HG03045 (cell line): Measurements from ENCODE around the gene KLHL29.

Experiments used
- ATAC-seq: cut with Tn5 transposase; IDR thresholded peaks from one replicate; pipeline ENCODE4 v1.9.1; 2021; ENCODE audit warnings: mild to moderate bottlenecking, moderate library complexity; ENCODE audit not compliant: unreplicated experiment

KLHL29 gene

GRCh38 chr2:23687214-23687613 lies 302.2 kb downstream of the KLHL29 start:
- ATAC-seq, result no peak

GRCh38 chr2:23687713-23688112 lies 302.7 kb downstream of the KLHL29 start:
- no peak for ATAC-seq

DNA sequence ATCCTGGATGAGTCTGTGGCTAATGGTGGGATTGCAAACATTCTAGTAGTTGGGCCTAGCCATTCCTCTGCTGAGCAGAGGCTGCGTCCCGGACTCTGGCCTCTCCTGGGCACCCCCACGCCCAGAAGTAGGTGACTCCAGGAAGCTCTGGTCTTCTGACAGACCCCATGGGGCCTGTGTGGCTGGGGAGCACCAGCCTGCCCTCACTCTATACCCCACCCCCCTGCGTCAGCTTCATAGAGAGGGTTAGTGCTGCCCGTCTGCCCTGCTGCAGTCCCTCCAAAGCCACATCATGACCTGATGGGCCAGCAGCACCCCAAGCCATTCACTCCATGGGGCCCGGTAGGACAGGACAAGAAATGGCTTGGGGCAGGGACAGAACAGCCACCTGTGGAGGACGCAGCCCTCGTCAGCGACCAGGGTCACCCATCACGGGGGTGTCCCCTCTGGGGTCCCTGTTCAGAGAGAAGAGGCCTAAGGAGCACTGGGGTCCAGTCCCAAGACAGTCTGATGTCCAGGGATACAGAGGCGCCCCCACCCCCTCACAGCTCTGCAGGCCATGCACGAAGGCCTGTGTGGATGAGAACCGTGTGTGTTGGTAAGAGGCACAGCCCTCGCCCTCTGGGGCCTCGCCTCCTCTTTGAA lies 303.6 kb downstream of the KLHL29 start:
- no peak for ATAC-seq

DNA sequence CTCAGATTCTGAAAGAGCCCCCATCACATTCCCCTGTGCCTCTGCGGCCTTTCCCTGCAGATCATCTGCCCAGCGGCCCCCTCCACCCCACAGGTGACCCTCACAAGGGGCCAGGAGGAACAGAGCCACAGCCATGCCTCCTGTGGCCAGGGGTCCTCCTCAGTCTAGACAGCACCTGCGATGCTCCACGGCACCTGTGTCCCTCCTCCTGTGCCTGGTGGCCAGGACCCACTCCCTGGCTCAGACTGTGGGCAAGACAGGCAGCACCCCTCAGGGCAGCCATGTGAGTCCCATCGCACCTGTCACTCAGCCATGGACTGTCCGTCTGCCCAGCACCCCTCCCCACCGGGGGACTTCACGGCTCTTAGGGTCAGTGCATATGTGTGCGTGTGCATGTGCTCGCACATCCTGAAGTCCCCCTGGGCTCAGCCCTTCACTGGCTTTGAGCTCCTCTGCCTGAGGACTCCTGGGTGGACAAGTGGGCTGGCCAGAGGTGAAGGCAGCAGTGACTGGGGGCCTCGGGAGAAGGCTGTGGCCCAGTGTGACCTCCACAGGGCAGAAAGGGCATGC lies 304.2 kb downstream of the KLHL29 start:
- no peak for ATAC-seq

- no peak for ATAC-seq
Observed at GRCh38 chr2:23689891-23690290, 304.9 kb downstream of the KLHL29 start.

DNA sequence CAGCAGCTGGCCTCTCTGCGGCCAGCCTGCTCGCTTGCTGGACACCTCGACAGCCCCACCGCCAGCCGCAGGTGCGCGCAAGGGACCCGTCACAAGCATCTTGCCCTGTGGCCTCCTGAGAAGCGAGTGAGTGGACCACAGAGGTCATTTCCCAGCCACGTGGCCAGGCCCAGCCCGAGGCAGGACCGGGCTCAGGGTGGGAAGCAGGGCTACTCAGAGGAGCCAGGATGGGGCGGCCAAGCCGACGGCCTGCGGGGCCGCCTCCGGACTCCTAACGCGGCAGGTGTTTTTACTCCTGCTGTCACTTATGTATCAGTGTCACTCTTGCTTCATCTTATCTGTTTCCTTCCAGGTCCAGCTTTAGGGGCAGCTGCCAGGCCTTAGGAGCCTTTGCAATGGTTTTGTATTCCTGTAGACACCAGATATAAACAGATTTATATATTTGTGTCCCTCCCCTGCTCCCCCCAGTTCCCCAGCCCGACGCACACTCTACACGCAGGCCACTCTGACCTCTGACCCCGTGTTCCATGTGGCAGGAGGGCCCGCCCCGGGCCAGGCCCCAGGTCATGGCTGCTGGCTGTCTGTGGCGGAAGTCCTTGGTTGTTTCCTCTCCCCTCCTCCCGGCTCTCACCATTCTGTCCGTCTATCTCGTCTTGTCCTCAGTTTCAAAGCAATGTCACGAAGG lies 305.6 kb downstream of the KLHL29 start:
- no peak for ATAC-seq

DNA sequence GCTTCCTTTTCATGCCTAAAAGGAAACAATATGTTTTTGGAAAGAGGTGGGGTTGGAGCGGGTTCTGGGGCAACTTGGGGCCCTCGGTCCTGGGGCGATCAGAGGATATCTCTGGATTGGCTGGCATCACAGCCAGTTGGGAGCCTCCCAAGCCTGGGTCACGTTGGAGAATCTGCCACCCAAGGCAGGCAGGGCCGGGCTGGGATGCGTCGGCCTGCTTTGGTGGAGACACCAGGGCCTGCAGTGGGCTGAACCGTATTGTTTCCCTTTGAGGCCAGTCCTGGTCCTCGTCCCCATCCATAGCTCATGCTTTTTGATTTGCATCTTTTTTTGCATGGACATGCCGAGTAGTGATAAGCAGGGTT lies 306.1 kb downstream of the KLHL29 start:
- ATAC-seq, result no peak

GRCh38 chr2:23691565-23691964 lies 306.6 kb downstream of the KLHL29 start:
- no peak for ATAC-seq

DNA sequence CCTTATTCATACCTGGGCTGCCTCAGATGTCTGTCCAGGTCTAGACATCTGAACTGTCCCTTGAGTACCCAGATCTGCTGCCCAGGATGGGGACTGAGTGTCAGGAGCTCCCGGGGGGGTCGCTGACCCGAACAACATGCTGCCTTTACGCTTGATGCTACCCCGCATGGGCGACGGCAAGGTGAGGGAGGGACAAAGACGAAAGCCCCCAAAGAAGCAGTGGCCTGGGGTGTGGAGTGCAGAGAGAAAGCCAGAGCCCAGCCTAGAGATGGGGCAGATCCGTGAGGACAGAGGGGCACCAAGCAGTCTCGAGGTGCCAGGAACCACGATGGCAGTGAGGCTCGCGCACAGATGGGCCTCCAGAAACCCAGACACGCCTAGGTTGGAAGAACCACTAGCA lies 307.3 kb downstream of the KLHL29 start:
- ATAC-seq, result no peak

GRCh38 chr2:23692851-23693605 lies 308.0 kb downstream of the KLHL29 start:
- ATAC-seq, result no peak

- ATAC-seq, result no peak
Observed at GRCh38 chr2:23693606-23693951, 308.6 kb downstream of the KLHL29 start.

DNA sequence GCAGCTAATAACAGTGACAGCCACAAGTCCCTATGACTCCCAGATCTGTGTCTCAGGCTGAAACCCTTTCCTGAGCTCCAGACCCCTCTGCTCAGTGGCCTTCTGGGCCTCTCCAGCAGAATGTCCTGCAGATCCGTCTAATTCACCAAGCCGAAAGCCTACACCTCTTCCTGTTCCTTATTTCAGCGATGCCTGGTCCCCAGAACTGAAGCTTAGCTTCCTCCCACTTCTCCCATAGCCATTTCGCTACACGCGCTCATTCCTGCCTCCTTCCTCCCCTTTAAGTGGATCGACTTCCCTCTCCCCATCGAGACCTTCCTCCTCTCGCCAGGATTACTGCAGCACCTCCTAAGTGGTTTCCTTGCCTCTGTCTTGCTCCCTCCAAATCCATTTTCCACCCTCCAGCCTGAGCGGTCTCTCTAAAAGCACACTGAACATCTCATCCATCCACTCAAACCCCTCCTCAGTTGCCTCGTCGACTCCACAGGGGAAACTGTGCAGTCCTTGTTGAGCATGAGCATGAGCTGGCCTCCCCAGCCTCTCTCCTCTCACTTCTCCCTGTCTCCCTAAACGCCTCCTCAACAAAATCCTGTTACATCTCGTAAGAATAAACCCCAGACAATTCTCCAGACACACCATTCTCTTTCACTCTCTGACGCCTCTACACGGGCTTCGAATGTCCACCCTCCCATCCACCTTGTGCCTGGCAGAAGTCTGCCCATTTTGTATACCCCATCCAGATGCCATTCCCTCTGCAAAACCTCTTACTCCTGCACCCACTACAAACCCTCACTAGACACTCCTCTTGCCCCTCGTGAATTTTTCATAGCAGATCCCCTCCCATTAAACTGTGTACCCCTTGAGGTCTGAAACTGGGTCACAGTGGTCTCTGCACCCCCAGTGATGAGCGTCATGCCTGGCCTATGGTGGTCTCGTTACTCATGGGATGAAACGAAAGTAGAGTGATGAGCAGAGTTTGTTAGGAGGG lies 309.4 kb downstream of the KLHL29 start:
- no peak for ATAC-seq

- ATAC-seq, result no peak
Observed at GRCh38 chr2:23695214-23695889, 310.4 kb downstream of the KLHL29 start.

GRCh38 chr2:23695890-23696751 lies 311.1 kb downstream of the KLHL29 start:
- ATAC-seq, result no peak

GRCh38 chr2:23696752-23697045 lies 311.7 kb downstream of the KLHL29 start:
- ATAC-seq, result no peak

GRCh38 chr2:23697256-23698075 lies 312.5 kb downstream of the KLHL29 start:
- ATAC-seq, result no peak

GRCh38 chr2:23698116-23698693 lies 313.2 kb downstream of the KLHL29 start:
- ATAC-seq, result no peak
